ENCODE data around the gene USP43. TPM values are rescaled to one million over a fixed set of nuclear protein-coding genes. Genes with fewer than 3 reads are reported as not detected.

The USP43 gene
- total and polyA plus RNA-seq, 2 donors (not counting 1 experiment from before 2014, with no cell fraction given) = under 0.01 to 0.08 TPM

- Histone ChIP-seq H3K27me3 (ENCODE audit: control insufficient read depth, insufficient read depth, low read length) (no peaks in the 10 kb centered on the region), H3K4me2 (ENCODE audit: extremely low read depth, insufficient read depth, low read length) (no peak overlapping the region), H4K20me1 (ENCODE audit: control insufficient read depth, extremely low read depth, insufficient read depth, low read length) (no peaks in the 10 kb centered on the region), H3K9me3 (ENCODE audit: control insufficient read depth, insufficient read depth, low read depth, low read length) (no peaks in the 10 kb centered on the region), H3K4me3 (replicated peaks in 1 of 4; ENCODE audit: control extremely low read depth in 1 of 4, insufficient read depth in 1 of 4, low read depth in 3 of 4, low read length in 4 of 4) (no peak overlapping the region), H3K79me2 (ENCODE audit: control insufficient read depth, insufficient read depth, low read length) (no peaks in the 10 kb centered on the region), H3K36me3 (ENCODE audit: control insufficient read depth, insufficient read depth, low read length) (no peaks in the 10 kb centered on the region), H3K27ac (ENCODE audit: insufficient read depth, low read length) (no peak overlapping the region), H3K9ac (ENCODE audit: insufficient read depth, low read length) (no peak overlapping the region), H3K4me1 (ENCODE audit: control insufficient read depth, extremely low read depth, insufficient read depth, low read length) (no peaks in the 10 kb centered on the region), H2AFZ (ENCODE audit: low read length) (no peak overlapping the region)
- DNase-seq (ENCODE audit: low read depth in 2 of 2) = no peak
- no peak for TF ChIP-seq CTCF (conservative IDR thresholded peaks at IDR 0.05 in 1 of 2, IDR thresholded peaks at IDR 0.05 in 1 of 2; ENCODE audit: low read depth in 1 of 2, low read length in 2 of 2)
- TF ChIP-seq EZH2 (IDR thresholded peaks at IDR 0.05; ENCODE audit: low read length, missing control alignments) = no peak
Measured at GRCh38 chr17:9765322-9765721, 120.0 kb downstream of the USP43 start.

- Histone ChIP-seq H3K4me3 (replicated peaks in 1 of 4; ENCODE audit: control extremely low read depth in 1 of 4, insufficient read depth in 1 of 4, low read depth in 3 of 4, low read length in 4 of 4) (no peak overlapping the region), H3K4me2 (ENCODE audit: extremely low read depth, insufficient read depth, low read length) (no peak overlapping the region), H3K9me3 (ENCODE audit: control insufficient read depth, insufficient read depth, low read depth, low read length) (no peaks in the 10 kb centered on the region), H3K27ac (ENCODE audit: insufficient read depth, low read length) (no peak overlapping the region), H3K27me3 (ENCODE audit: control insufficient read depth, insufficient read depth, low read length) (no peaks in the 10 kb centered on the region), H2AFZ (ENCODE audit: low read length) (no peak overlapping the region), H3K79me2 (ENCODE audit: control insufficient read depth, insufficient read depth, low read length) (no peaks in the 10 kb centered on the region), H3K4me1 (ENCODE audit: control insufficient read depth, extremely low read depth, insufficient read depth, low read length) (no peaks in the 10 kb centered on the region), H3K9ac (ENCODE audit: insufficient read depth, low read length) (no peak overlapping the region), H4K20me1 (ENCODE audit: control insufficient read depth, extremely low read depth, insufficient read depth, low read length) (no peaks in the 10 kb centered on the region), H3K36me3 (ENCODE audit: control insufficient read depth, insufficient read depth, low read length) (no peaks in the 10 kb centered on the region)
- no peak for DNase-seq (ENCODE audit: low read depth in 2 of 2)
- TF ChIP-seq CTCF (conservative IDR thresholded peaks at IDR 0.05 in 1 of 2, IDR thresholded peaks at IDR 0.05 in 1 of 2; ENCODE audit: low read depth in 1 of 2, low read length in 2 of 2) = no peak
- TF ChIP-seq EZH2 (IDR thresholded peaks at IDR 0.05; ENCODE audit: low read length, missing control alignments) = no peak
Measured at GRCh38 chr17:9766970-9767369, 121.7 kb downstream of the USP43 start.

GRCh38 chr17:9767432-9767991 is 122.2 kb downstream of the USP43 start:
- DNase-seq (ENCODE audit: low read depth in 2 of 2) = no peak
- Histone ChIP-seq H3K4me1 (ENCODE audit: control insufficient read depth, extremely low read depth, insufficient read depth, low read length) (no peaks in the 10 kb centered on the region), H3K27me3 (ENCODE audit: control insufficient read depth, insufficient read depth, low read length) (no peaks in the 10 kb centered on the region), H3K9me3 (ENCODE audit: control insufficient read depth, insufficient read depth, low read depth, low read length) (no peaks in the 10 kb centered on the region), H3K36me3 (ENCODE audit: control insufficient read depth, insufficient read depth, low read length) (no peaks in the 10 kb centered on the region), H3K9ac (ENCODE audit: insufficient read depth, low read length) (no peak overlapping the region), H2AFZ (ENCODE audit: low read length) (no peak overlapping the region), H4K20me1 (ENCODE audit: control insufficient read depth, extremely low read depth, insufficient read depth, low read length) (no peaks in the 10 kb centered on the region), H3K4me2 (ENCODE audit: extremely low read depth, insufficient read depth, low read length) (no peak overlapping the region), H3K79me2 (ENCODE audit: control insufficient read depth, insufficient read depth, low read length) (no peaks in the 10 kb centered on the region), H3K4me3 (replicated peaks in 1 of 4; ENCODE audit: control extremely low read depth in 1 of 4, insufficient read depth in 1 of 4, low read depth in 3 of 4, low read length in 4 of 4) (no peak overlapping the region), H3K27ac (ENCODE audit: insufficient read depth, low read length) (no peak overlapping the region)
- TF ChIP-seq EZH2 (IDR thresholded peaks at IDR 0.05; ENCODE audit: low read length, missing control alignments) (no peak), CTCF (conservative IDR thresholded peaks at IDR 0.05 in 1 of 2, IDR thresholded peaks at IDR 0.05 in 1 of 2; ENCODE audit: low read depth in 1 of 2, low read length in 2 of 2) (no peak)

Data from fibroblast of lung (primary cell).